ENCODE measurements around the gene TLCD2. TPM values are rescaled to one million over a fixed set of nuclear protein-coding genes. Genes with fewer than 3 reads are reported as not detected.
"Not testable (repeated sequence)": the region's sequence is repeated elsewhere in the genome, so short reads cannot be mapped to it uniquely, and the experiment has no call there.

TLCD2 gene
- total and polyA plus RNA-seq, 3 experiments from 2014 or later: 0.09 to 0.32 (median 0.22) TPM

DNA sequence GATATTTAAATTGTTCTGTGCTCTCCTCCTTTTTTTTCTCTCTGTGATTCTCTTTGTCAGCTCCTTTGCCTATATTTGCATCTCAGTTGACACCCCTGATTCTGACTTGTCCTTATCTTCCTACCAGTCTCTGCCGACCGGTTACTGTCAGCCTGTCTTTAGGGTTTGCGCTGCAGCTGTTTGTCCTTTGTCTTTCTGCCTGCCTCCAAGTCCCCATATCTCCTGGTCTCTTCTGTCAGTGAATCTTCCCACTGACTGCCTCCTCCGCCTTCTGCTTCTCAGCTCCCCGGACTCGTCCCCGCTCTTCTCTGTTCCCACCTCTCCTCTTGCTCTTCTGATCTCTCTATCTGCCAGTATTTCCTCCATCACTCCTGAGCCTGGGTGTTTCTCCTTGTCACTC, 5.2 kb downstream of the TLCD2 start:
- Mint-ChIP-seq H3K27me3 (peaks cover 13 to 25% of the 10 kb centered on the region in 2 donors), H3K36me3 (peaks cover 0 to 2% (median 0%) of the 10 kb centered on the region in 3 donors), H3K4me1 (peaks cover 7 to 10% (median 8%) of the 10 kb centered on the region in 3 donors), H3K4me3 (no peak overlapping the region), H3K27ac (peak overlapping the region in 3 of 8 donors; percentile 64 to 76 (median 71)), H3K9me3 (no peaks in the 10 kb centered on the region)
- H3K4me1 ChIP-seq (ENCODE audit: insufficient read depth, low read length): no peaks in the 10 kb centered on the region
- POLR2A ChIA-PET: no interaction called here
- no peaks in the 10 kb centered on the region for H3K9me3 ChIP-seq (ENCODE audit: low read length)
- CTCF ChIA-PET: no interaction called here
- H3K27me3 ChIP-seq (ENCODE audit: insufficient read depth, low read length, poor library complexity, severe bottlenecking): peaks cover 2% of the 10 kb centered on the region
- no peak overlapping the region for H3K27ac ChIP-seq (ENCODE audit: low read depth, low read length)
- no peak for DNase-seq
- no peaks in the 10 kb centered on the region for H3K36me3 ChIP-seq (ENCODE audit: insufficient read depth, low read length)
- H3K4me3 ChIP-seq (ENCODE audit: low read length): no peak overlapping the region

DNA sequence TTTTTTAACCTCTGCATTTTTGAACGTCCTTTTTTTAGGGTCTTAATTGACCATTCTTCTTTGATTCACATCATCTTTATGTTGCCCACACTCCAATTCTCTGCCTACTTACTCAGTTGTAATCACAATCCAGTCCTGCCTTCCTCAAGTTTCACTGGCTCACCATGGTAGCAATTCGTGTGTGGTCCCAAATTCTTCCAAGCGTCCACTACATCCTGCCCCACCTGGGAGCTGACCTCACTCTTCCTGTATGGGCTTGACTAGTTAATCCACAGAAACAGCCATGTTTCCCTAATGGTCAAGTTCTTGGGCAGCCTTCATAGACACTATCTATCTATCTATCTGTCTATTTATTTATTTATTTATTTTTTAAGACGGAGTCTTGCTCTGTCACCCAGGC, 7.1 kb downstream of the TLCD2 start:
- Histone ChIP-seq H3K27me3 (ENCODE audit: insufficient read depth, low read length, poor library complexity, severe bottlenecking) (no peaks in the 10 kb centered on the region), H3K27ac (ENCODE audit: low read depth, low read length) (no peak overlapping the region), H3K4me1 (ENCODE audit: insufficient read depth, low read length) (no peaks in the 10 kb centered on the region), H3K36me3 (ENCODE audit: insufficient read depth, low read length) (no peaks in the 10 kb centered on the region), H3K9me3 (ENCODE audit: low read length) (no peaks in the 10 kb centered on the region), H3K4me3 (ENCODE audit: low read length) (no peak overlapping the region)
- H3K27me3 Mint-ChIP-seq: peaks cover 9 to 21% of the 10 kb centered on the region in 2 donors
- H3K9me3 Mint-ChIP-seq: no peaks in the 10 kb centered on the region
- CTCF ChIA-PET: no interaction called here
- peaks cover 0 to 2% (median 0%) of the 10 kb centered on the region in 3 donors for H3K36me3 Mint-ChIP-seq
- H3K4me1 Mint-ChIP-seq: peaks cover 4 to 10% (median 7%) of the 10 kb centered on the region in 3 donors
- no peak for DNase-seq
- peak overlapping the region in 1 of 8 donors; percentile 22 for H3K27ac Mint-ChIP-seq
- POLR2A ChIA-PET: no interaction called here
- H3K4me3 Mint-ChIP-seq: no peak overlapping the region

DNA sequence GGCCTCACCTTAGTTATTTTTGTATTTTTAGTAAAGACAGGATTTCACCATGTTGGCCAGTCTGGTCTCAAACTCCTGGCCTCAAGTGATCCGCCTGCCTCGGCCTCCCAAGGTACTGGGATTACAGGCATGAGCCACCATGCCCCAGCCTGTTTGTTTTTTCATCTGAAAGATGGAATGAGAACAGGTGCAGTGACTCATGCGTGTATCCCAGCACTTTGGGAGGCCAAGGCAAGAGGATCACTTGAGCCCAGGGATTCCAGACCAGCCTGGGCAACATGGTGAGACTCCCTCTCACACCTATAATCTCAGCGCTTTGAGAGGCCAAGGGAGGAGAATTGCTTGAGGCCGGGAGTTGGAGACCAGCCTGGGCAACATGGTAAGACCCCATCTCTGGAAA, 10.3 kb downstream of the TLCD2 start:
- H3K27me3 ChIP-seq (ENCODE audit: insufficient read depth, low read length, poor library complexity, severe bottlenecking); H3K4me1 ChIP-seq (ENCODE audit: insufficient read depth, low read length); CTCF ChIA-PET; H3K4me1 Mint-ChIP-seq; H3K4me3 ChIP-seq (ENCODE audit: low read length); H3K4me3 Mint-ChIP-seq; H3K9me3 ChIP-seq (ENCODE audit: low read length); H3K36me3 Mint-ChIP-seq; H3K36me3 ChIP-seq (ENCODE audit: insufficient read depth, low read length); H3K9me3 Mint-ChIP-seq; H3K27me3 Mint-ChIP-seq; DNase-seq; H3K27ac ChIP-seq (ENCODE audit: low read depth, low read length); POLR2A ChIA-PET: not testable (repeated sequence)
- H3K27ac Mint-ChIP-seq: peak overlapping the region in 1 of 8 donors; percentile 6

DNA sequence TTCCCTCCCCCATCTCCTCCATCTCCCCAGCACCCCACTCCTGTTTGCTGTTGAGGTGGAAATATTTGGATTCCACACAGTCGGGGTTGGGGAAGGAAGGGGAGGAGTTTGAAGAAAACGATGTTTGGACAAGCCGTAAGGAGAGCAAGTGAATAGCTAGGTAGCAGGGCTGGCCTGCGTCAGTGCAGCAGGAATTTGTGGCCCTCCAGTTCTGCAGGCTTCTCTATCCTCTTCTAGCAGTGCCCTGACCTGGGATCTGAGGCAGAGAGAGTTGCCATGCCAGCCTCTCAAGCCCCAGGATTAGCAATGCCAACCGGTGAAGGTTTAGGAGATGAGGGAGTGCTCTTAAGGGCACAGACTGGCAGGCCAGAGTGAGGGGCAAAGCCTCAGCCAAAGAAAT, 12.5 kb downstream of the TLCD2 start:
- H3K4me1 Mint-ChIP-seq: no peaks in the 10 kb centered on the region
- no peaks in the 10 kb centered on the region for H3K9me3 Mint-ChIP-seq
- ChIA-PET CTCF (no interaction called here), POLR2A (no interaction called here)
- peaks cover 0 to 2% (median 0%) of the 10 kb centered on the region in 3 donors for H3K36me3 Mint-ChIP-seq
- Histone ChIP-seq H3K4me1 (ENCODE audit: insufficient read depth, low read length) (no peaks in the 10 kb centered on the region), H3K36me3 (ENCODE audit: insufficient read depth, low read length) (no peaks in the 10 kb centered on the region), H3K4me3 (ENCODE audit: low read length) (no peak overlapping the region), H3K27ac (ENCODE audit: low read depth, low read length) (no peak overlapping the region), H3K9me3 (ENCODE audit: low read length) (no peaks in the 10 kb centered on the region), H3K27me3 (ENCODE audit: insufficient read depth, low read length, poor library complexity, severe bottlenecking) (no peaks in the 10 kb centered on the region)
- H3K27me3 Mint-ChIP-seq: peaks cover 4 to 9% of the 10 kb centered on the region in 2 donors
- no peak overlapping the region for H3K27ac Mint-ChIP-seq
- H3K4me3 Mint-ChIP-seq: no peak overlapping the region
- DNase-seq: no peak

DNA sequence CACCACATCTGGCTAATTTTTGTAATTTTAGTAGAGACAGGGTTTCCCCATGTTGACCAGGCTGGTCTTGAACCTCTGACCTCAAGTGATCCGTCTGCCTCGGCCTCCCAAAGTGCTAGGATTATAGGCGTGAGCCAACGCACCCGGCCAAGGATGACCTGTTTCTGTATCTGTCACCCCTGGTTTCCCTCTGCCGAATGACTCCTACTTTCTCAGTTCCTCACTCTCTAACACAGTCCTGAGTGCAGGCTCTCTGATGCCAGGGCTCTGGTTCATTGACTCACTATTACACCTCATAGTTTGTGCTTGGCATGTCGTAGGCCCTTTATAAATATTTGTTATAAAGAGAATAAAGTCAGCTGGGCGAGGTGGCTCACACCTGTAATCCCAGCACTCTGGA, 14.8 kb downstream of the TLCD2 start:
- Histone ChIP-seq H3K4me3 (ENCODE audit: low read length) (no peak overlapping the region), H3K27ac (ENCODE audit: low read depth, low read length) (no peak overlapping the region), H3K27me3 (ENCODE audit: insufficient read depth, low read length, poor library complexity, severe bottlenecking) (no peaks in the 10 kb centered on the region), H3K36me3 (ENCODE audit: insufficient read depth, low read length) (no peaks in the 10 kb centered on the region), H3K9me3 (ENCODE audit: low read length) (no peaks in the 10 kb centered on the region), H3K4me1 (ENCODE audit: insufficient read depth, low read length) (no peaks in the 10 kb centered on the region)
- no peak overlapping the region for H3K4me3 Mint-ChIP-seq
- peaks cover 6 to 15% of the 10 kb centered on the region in 2 donors for H3K27me3 Mint-ChIP-seq
- ChIA-PET POLR2A (no interaction called here), CTCF (no interaction called here)
- peaks cover 0 to 2% (median 0%) of the 10 kb centered on the region in 3 donors for H3K36me3 Mint-ChIP-seq
- no peak overlapping the region for H3K27ac Mint-ChIP-seq
- no peaks in the 10 kb centered on the region for H3K4me1 Mint-ChIP-seq
- DNase-seq: no peak
- no peaks in the 10 kb centered on the region for H3K9me3 Mint-ChIP-seq

- CTCF ChIA-PET: no interaction called here
- H3K27me3 Mint-ChIP-seq: peaks cover 6 to 15% of the 10 kb centered on the region in 2 donors
These were observed 16.8 kb downstream of the TLCD2 start for GRCh38 chr17:1693339-1693738.

DNA sequence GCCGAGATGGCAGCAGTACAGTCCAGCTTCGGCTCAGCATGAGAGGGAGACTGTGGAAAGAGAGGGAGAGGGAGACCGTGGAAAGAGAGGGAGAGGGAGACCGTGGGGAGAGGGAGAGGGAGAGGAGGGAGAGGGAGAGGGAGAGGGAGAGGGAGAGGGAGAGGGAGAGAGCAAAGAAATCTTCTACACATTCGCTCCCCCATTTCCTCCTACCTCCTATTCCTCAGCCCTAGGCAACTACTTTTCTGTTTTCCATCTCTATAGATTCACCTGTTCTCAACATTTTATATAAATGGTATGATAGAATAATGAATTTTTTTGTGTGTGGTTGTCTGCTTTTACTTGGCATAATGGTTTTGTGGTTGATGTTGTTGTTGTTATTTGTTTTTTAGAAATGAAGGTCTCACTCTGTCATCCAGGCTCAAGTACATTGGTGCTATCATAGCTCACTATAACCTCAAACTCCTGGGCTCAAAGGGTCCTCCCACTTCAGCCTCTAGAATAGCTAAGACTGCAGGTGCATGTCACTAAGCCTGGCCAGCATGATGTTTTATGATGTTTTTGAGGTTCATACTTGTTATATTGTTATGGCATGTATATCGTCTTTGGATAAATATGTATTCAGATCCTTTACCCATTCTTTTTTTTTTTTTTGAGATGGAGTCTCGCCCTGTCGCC, 19.5 kb downstream of the TLCD2 start:
- CTCF ChIA-PET: interaction anchor here (1.2 kb wide), 1 partner anchor 26 kb away, joined by 3 read pairs; no protein-coding TSS in a partner anchor
- Mint-ChIP-seq H3K9me3 (no peaks in the 10 kb centered on the region), H3K27ac (peak overlapping the region in 1 of 8 donors; percentile 69), H3K36me3 (peaks cover 0 to 2% (median 0%) of the 10 kb centered on the region in 3 donors), H3K27me3 (peaks cover 6 to 15% of the 10 kb centered on the region in 2 donors), H3K4me3 (no peak overlapping the region), H3K4me1 (no peaks in the 10 kb centered on the region)
- no peaks in the 10 kb centered on the region for H3K4me1 ChIP-seq (ENCODE audit: insufficient read depth, low read length)
- POLR2A ChIA-PET: no interaction called here
- no peak overlapping the region for H3K4me3 ChIP-seq (ENCODE audit: low read length)
- H3K9me3 ChIP-seq (ENCODE audit: low read length): no peaks in the 10 kb centered on the region
- no peak for DNase-seq
- no peak overlapping the region for H3K27ac ChIP-seq (ENCODE audit: low read depth, low read length)
- no peaks in the 10 kb centered on the region for H3K27me3 ChIP-seq (ENCODE audit: insufficient read depth, low read length, poor library complexity, severe bottlenecking)
- no peaks in the 10 kb centered on the region for H3K36me3 ChIP-seq (ENCODE audit: insufficient read depth, low read length)

More at GRCh38 chr17:1693339-1693738, 16.8 kb downstream of the TLCD2 start:
- Histone ChIP-seq H3K27me3 (ENCODE audit: insufficient read depth, low read length, poor library complexity, severe bottlenecking) (no peaks in the 10 kb centered on the region), H3K4me3 (ENCODE audit: low read length) (no peak overlapping the region), H3K27ac (ENCODE audit: low read depth, low read length) (no peak overlapping the region), H3K9me3 (ENCODE audit: low read length) (no peaks in the 10 kb centered on the region), H3K36me3 (ENCODE audit: insufficient read depth, low read length) (no peaks in the 10 kb centered on the region), H3K4me1 (ENCODE audit: insufficient read depth, low read length) (no peaks in the 10 kb centered on the region)
- POLR2A ChIA-PET: interaction anchor here (1.5 kb wide), 1 partner anchor 9 kb away, joined by 3 read pairs; no protein-coding TSS in a partner anchor
- Mint-ChIP-seq H3K27ac (no peak overlapping the region), H3K4me1 (no peaks in the 10 kb centered on the region), H3K36me3 (peaks cover 0 to 2% (median 0%) of the 10 kb centered on the region in 3 donors), H3K9me3 (no peaks in the 10 kb centered on the region), H3K4me3 (no peak overlapping the region)
- no peak for DNase-seq

DNA sequence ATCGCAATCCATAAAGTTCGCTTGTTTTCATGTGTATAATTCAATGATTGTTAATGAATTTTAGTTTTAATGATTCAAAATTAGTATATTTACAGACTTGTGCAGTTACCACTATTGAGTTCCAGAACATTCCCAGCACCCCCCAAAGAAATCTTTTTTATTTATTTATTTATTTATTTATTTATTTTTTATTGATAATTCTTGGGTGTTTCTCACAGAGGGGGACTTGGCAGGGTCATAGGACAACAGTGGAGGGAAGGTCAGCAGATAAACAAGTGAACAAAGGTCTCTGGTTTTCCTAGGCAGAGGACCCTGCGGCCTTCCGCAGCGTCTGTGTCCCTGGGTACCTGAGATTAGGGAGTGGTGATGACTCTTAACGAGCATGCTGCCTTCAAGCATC, 21.8 kb downstream of the TLCD2 start:
- Mint-ChIP-seq H3K4me1 (peaks cover 15 to 17% (median 16%) of the 10 kb centered on the region in 3 donors), H3K36me3 (peaks cover 0 to 11% (median 4%) of the 10 kb centered on the region in 3 donors), H3K27me3 (peaks cover 5 to 10% of the 10 kb centered on the region in 2 donors)
- H3K4me3 Mint-ChIP-seq; DNase-seq; H3K9me3 ChIP-seq (ENCODE audit: low read length); CTCF ChIA-PET; H3K27ac Mint-ChIP-seq; H3K4me1 ChIP-seq (ENCODE audit: insufficient read depth, low read length); POLR2A ChIA-PET; H3K36me3 ChIP-seq (ENCODE audit: insufficient read depth, low read length); H3K9me3 Mint-ChIP-seq; H3K27me3 ChIP-seq (ENCODE audit: insufficient read depth, low read length, poor library complexity, severe bottlenecking); H3K4me3 ChIP-seq (ENCODE audit: low read length); H3K27ac ChIP-seq (ENCODE audit: low read depth, low read length): not testable (repeated sequence)

Measured in CD8-positive, alpha-beta memory T cell (primary cell).